GM21381 (cell line): ENCODE results near the gene ZMYM5.
A peak's percentile ranks its signal among the peaks of the same experiment; 100 is the strongest.
"Not testable (repeated sequence)": the region's sequence is repeated elsewhere in the genome, so short reads cannot be mapped to it uniquely, and the experiment has no call there.

ENCODE experiments used
- ATAC-seq: cut with Tn5 transposase; IDR thresholded peaks from one replicate; pipeline ENCODE4 v1.9.1; 2021; ENCODE audit warnings: mild to moderate bottlenecking, moderate library complexity; ENCODE audit not compliant: unreplicated experiment

Gene ZMYM5

GRCh38 chr13:19822673-19823072 lies 40.8 kb downstream of the ZMYM5 start:
- ATAC-seq: no peak

- ATAC-seq: no peak
Observed at GRCh38 chr13:19818223-19818842, 45.1 kb downstream of the ZMYM5 start.

- no peak for ATAC-seq
Observed at GRCh38 chr13:19817510-19818158, 45.8 kb downstream of the ZMYM5 start.

- no peak for ATAC-seq
Observed at GRCh38 chr13:19817106-19817505, 46.3 kb downstream of the ZMYM5 start.

- ATAC-seq: not testable (repeated sequence)
Observed at GRCh38 chr13:19815842-19816241, 47.6 kb downstream of the ZMYM5 start.

- ATAC-seq: no peak
Observed at GRCh38 chr13:19810996-19811881, 52.2 kb downstream of the ZMYM5 start.

GRCh38 chr13:19810151-19810550 lies 53.3 kb downstream of the ZMYM5 start:
- ATAC-seq: no peak

GRCh38 chr13:19805765-19806164 lies 57.7 kb downstream of the ZMYM5 start:
- ATAC-seq: no peak

GRCh38 chr13:19795956-19796355 lies 67.5 kb downstream of the ZMYM5 start:
- no peak for ATAC-seq

GRCh38 chr13:19794631-19795030 lies 68.8 kb downstream of the ZMYM5 start:
- no peak for ATAC-seq

GRCh38 chr13:19791953-19792537 lies 71.4 kb downstream of the ZMYM5 start:
- ATAC-seq: no peak

GRCh38 chr13:19782727-19783682 lies 80.4 kb downstream of the ZMYM5 start, which contains the start of gene PSPC1:
PSPC1 (minus strand) TSS chr13:19782945; CDS start chr13:19782757, 188 bp downstream.
- peak; percentile 88 for ATAC-seq

GRCh38 chr13:19782049-19782726 lies 81.3 kb downstream of the ZMYM5 start:
- ATAC-seq: peak; percentile 41

- ATAC-seq: no peak
Observed at GRCh38 chr13:19781526-19781925, 81.9 kb downstream of the ZMYM5 start.

GRCh38 chr13:19780753-19781418 lies 82.6 kb downstream of the ZMYM5 start:
- not testable (repeated sequence) for ATAC-seq
